GM18870 (cell line): ENCODE data around the gene CCNDBP1.
"Not testable (repeated sequence)": the region's sequence is repeated elsewhere in the genome, so short reads cannot be mapped to it uniquely, and the experiment has no call there.

ENCODE experiments used
- ATAC-seq: cut with Tn5 transposase; IDR thresholded peaks from one replicate; pipeline ENCODE4 v1.9.1; 2021; ENCODE audit warnings: moderate library complexity; ENCODE audit not compliant: unreplicated experiment

The CCNDBP1 gene

GRCh38 chr15:43185157-43186002 is at the start of gene CCNDBP1:
CCNDBP1 (plus strand) TSS chr15:43185403; CDS start chr15:43185499, 96 bp downstream.
- ATAC-seq, result peak; percentile 67

GRCh38 chr15:43143203-43143941 is 41.8 kb upstream of the CCNDBP1 start:
- no peak for ATAC-seq

GRCh38 chr15:43144512-43144911 is 40.7 kb upstream of the CCNDBP1 start:
- ATAC-seq, result no peak

GRCh38 chr15:43146184-43146583 is 39.0 kb upstream of the CCNDBP1 start:
- ATAC-seq, result no peak

GRCh38 chr15:43150191-43150929 is 34.8 kb upstream of the CCNDBP1 start:
- no peak for ATAC-seq

GRCh38 chr15:43151688-43152087 is 33.5 kb upstream of the CCNDBP1 start:
- no peak for ATAC-seq

GRCh38 chr15:43153269-43153668 is 31.9 kb upstream of the CCNDBP1 start:
- ATAC-seq, result no peak

- no peak for ATAC-seq
Measured at GRCh38 chr15:43165801-43166325, 19.3 kb upstream of the CCNDBP1 start.

- ATAC-seq, result not testable (repeated sequence)
Measured at GRCh38 chr15:43167261-43167660, 17.9 kb upstream of the CCNDBP1 start.

- ATAC-seq, result no peak
Measured at GRCh38 chr15:43168192-43169107, 16.8 kb upstream of the CCNDBP1 start.

GRCh38 chr15:43169888-43170287 is 15.3 kb upstream of the CCNDBP1 start:
- no peak for ATAC-seq

- ATAC-seq, result not testable (repeated sequence)
Measured at GRCh38 chr15:43175656-43176309, 9.4 kb upstream of the CCNDBP1 start.

- ATAC-seq, result not testable (repeated sequence)
Measured at GRCh38 chr15:43177147-43177546, 8.1 kb upstream of the CCNDBP1 start.

GRCh38 chr15:43183270-43183669 is 1.9 kb upstream of the CCNDBP1 start:
- no peak for ATAC-seq

- ATAC-seq, result no peak
Measured at GRCh38 chr15:43184407-43185124, 637 bp upstream of the CCNDBP1 start.

GRCh38 chr15:43186003-43186353 is 775 bp downstream of the CCNDBP1 start:
- peak; percentile 6 for ATAC-seq

- no peak for ATAC-seq
Measured at GRCh38 chr15:43187544-43188155, 2.4 kb downstream of the CCNDBP1 start.

- ATAC-seq, result no peak
Measured at GRCh38 chr15:43189296-43189695, 4.1 kb downstream of the CCNDBP1 start.

GRCh38 chr15:43190178-43190577 is 5.0 kb downstream of the CCNDBP1 start:
- ATAC-seq, result no peak
